GM18873 (cell line): Measurements from ENCODE around the gene CHI3L1.

Source experiments
- ATAC-seq: cut with Tn5 transposase; IDR thresholded peaks from one replicate; pipeline ENCODE4 v1.9.1; 2021; ENCODE audit warnings: mild to moderate bottlenecking, moderate library complexity, moderate number of reproducible peaks; ENCODE audit not compliant: unreplicated experiment, low FRiP score

CHI3L1 gene

GRCh38 chr1:203138066-203138465 lies 48.4 kb downstream of the CHI3L1 start:
- no peak for ATAC-seq

GRCh38 chr1:203137324-203137723 lies 49.2 kb downstream of the CHI3L1 start:
- ATAC-seq = no peak

- no peak for ATAC-seq
Observed at GRCh38 chr1:203136409-203137042, 50.0 kb downstream of the CHI3L1 start.

- ATAC-seq = no peak
Observed at GRCh38 chr1:203135636-203136305, 50.7 kb downstream of the CHI3L1 start.

- no peak for ATAC-seq
Observed at GRCh38 chr1:203133970-203134725, 52.4 kb downstream of the CHI3L1 start.

GRCh38 chr1:203131548-203132200 lies 54.8 kb downstream of the CHI3L1 start:
- ATAC-seq = no peak

- no peak for ATAC-seq
Observed at GRCh38 chr1:203130358-203130985, 56.0 kb downstream of the CHI3L1 start.

GRCh38 chr1:203129501-203130231 lies 56.8 kb downstream of the CHI3L1 start:
- ATAC-seq = no peak
